HG03108 (cell line): ENCODE measurements around the gene DIO1.

Source experiments
- ATAC-seq: cut with Tn5 transposase; IDR thresholded peaks from one replicate; pipeline ENCODE4 v1.9.1; 2021; ENCODE audit warnings: moderate library complexity; ENCODE audit not compliant: unreplicated experiment

DIO1 gene

GRCh38 chr1:53938136-53938830, 44.3 kb downstream of the DIO1 start:
- ATAC-seq: no peak

- no peak for ATAC-seq
Measured at GRCh38 chr1:53942127-53942957, 48.4 kb downstream of the DIO1 start.

- ATAC-seq: no peak
Measured at GRCh38 chr1:53943090-53943489, 49.1 kb downstream of the DIO1 start.

- ATAC-seq: no peak
Measured at GRCh38 chr1:53943490-53944043, 49.6 kb downstream of the DIO1 start.

GRCh38 chr1:53944469-53945182, 50.6 kb downstream of the DIO1 start:
- no peak for ATAC-seq

- no peak for ATAC-seq
Measured at GRCh38 chr1:53945183-53945432, 51.1 kb downstream of the DIO1 start.

GRCh38 chr1:53945433-53946251, 51.7 kb downstream of the DIO1 start, which contains the start of gene IFT25:
TSS of gene IFT25 (minus strand) at chr1:53945699. CDS start at chr1:53940082, 5,617 bp downstream.
- ATAC-seq: peak; percentile 64

GRCh38 chr1:53946252-53947171, 52.5 kb downstream of the DIO1 start, which contains the start of gene LRRC42:
TSS of gene LRRC42 (plus strand) at chr1:53946350. CDS start at chr1:53952000, 5,650 bp downstream.
- peak; percentile 60 for ATAC-seq

GRCh38 chr1:53947172-53947907, 53.4 kb downstream of the DIO1 start:
- no peak for ATAC-seq

- ATAC-seq: no peak
Measured at GRCh38 chr1:53948291-53948690, 54.3 kb downstream of the DIO1 start.

GRCh38 chr1:53949023-53949990, 55.3 kb downstream of the DIO1 start:
- no peak for ATAC-seq

- no peak for ATAC-seq
Measured at GRCh38 chr1:53951697-53952096, 57.7 kb downstream of the DIO1 start.

- ATAC-seq: no peak
Measured at GRCh38 chr1:53954128-53954527, 60.1 kb downstream of the DIO1 start.

GRCh38 chr1:53956308-53957168, 62.6 kb downstream of the DIO1 start:
- ATAC-seq: no peak

GRCh38 chr1:53957194-53957818, 63.3 kb downstream of the DIO1 start:
- no peak for ATAC-seq

- ATAC-seq: no peak
Measured at GRCh38 chr1:53959664-53960250, 65.8 kb downstream of the DIO1 start.
